Lung (tissue), 12 donors: Measurements from ENCODE around the gene CEP104. TPM values are rescaled to one million over a fixed set of nuclear protein-coding genes. Genes with fewer than 3 reads are reported as not detected.

Experiments
- ATAC-seq: fragments of 200-7000 bp; cut with Tn5 transposase; one replicate; pipeline ENCODE4 v1.9.1; 2020; ENCODE audit warnings: moderate number of reproducible peaks; ENCODE audit not compliant: insufficient read depth, low FRiP score
- DNase-seq, 3 donors: peaks; one replicate each; pipeline ENCODE4 v3.0.0-alpha.2; 2013 to 2017
- H3K27ac ChIP-seq, 2 donors: one replicate each; pipeline ENCODE4 v1.5.1; 2013; ENCODE audit warnings: mild to moderate bottlenecking in 2 of 2, moderate library complexity in 2 of 2, control low read depth in 1 of 2, inconsistent platforms in 1 of 2, low read depth in 1 of 2, low read length in 1 of 2
- H3K27me3 ChIP-seq, 3 donors: one replicate each; pipeline ENCODE4 v1.5.1; 2013; ENCODE audit warnings: low read length in 2 of 3; ENCODE audit not compliant: control insufficient read depth in 3 of 3, insufficient read depth in 3 of 3
- H3K36me3 ChIP-seq, 4 donors: one replicate each; pipeline ENCODE4 v1.5.1; 2013; ENCODE audit warnings: low read length in 4 of 4, mild to moderate bottlenecking in 1 of 4, moderate library complexity in 1 of 4; ENCODE audit not compliant: control insufficient read depth in 4 of 4, insufficient read depth in 4 of 4
- H3K4me1 ChIP-seq, 5 donors: one replicate each; pipeline ENCODE4 v1.5.1; 2013; ENCODE audit warnings: low read length in 5 of 5, mild to moderate bottlenecking in 2 of 5, moderate library complexity in 1 of 5; ENCODE audit not compliant: control insufficient read depth in 5 of 5, insufficient read depth in 5 of 5
- H3K4me3 ChIP-seq: one replicate; pipeline ENCODE4 v1.5.1; 2013; ENCODE audit warnings: mild to moderate bottlenecking, control low read depth, moderate library complexity
- H3K9ac ChIP-seq, 2 donors: one replicate each; pipeline ENCODE4 v1.5.1; 2013; ENCODE audit warnings: low read length in 2 of 2, control low read depth in 1 of 2; ENCODE audit not compliant: insufficient read depth in 1 of 2
- H3K9me3 ChIP-seq, 4 donors: one replicate each; pipeline ENCODE4 v1.5.1; 2013; ENCODE audit warnings: low read length in 3 of 4, mild to moderate bottlenecking in 1 of 4, moderate library complexity in 1 of 4; ENCODE audit not compliant: control insufficient read depth in 4 of 4, insufficient read depth in 3 of 4
- WGBS, 2 donors: extraction: QIAGEN DNeasy Blood & Tissue Kit; methylation state at CpG; one replicate each; pipeline ENCODE4 v1.1.7; 2013; 5-methylcytosine and 5-hydroxymethylcytosine counted together
- polyA plus RNA-seq, 2 donors: library from polyadenylated mRNA; stranded (reverse); fragments of 200-250 nt; gene quantifications; one replicate each; pipeline ENCODE4 v1.2.1, GENCODE V29; 2013
- total RNA-seq, 2 donors: library from RNA; depleted of rRNA in 1 of 2; stranded (reverse); fragments of >200 nt in 1 of 2; gene quantifications; one replicate each; pipeline ENCODE4 v1.2.1, GENCODE V29; 2014 to 2021
- TF ChIP-seq, protein P1 (sequence below): IDR thresholded peaks from 2 replicates; pipeline ENCODE4 v1.5.1; 2012; ENCODE audit warnings: mild to moderate bottlenecking; ENCODE audit errors: control extremely low read depth, extremely low read depth
- donor health status: control.
- donor health status: control.
- donor health status: Bipolar disorder and iron deficiency.
- donor health status: healthy.
- donor health status: DM: yes; HTN: yes; CAD: no.

Gene CEP104
- total and polyA plus RNA-seq, 4 donors, result 8.9 to 56.5 (median 25.5) TPM

DNA sequence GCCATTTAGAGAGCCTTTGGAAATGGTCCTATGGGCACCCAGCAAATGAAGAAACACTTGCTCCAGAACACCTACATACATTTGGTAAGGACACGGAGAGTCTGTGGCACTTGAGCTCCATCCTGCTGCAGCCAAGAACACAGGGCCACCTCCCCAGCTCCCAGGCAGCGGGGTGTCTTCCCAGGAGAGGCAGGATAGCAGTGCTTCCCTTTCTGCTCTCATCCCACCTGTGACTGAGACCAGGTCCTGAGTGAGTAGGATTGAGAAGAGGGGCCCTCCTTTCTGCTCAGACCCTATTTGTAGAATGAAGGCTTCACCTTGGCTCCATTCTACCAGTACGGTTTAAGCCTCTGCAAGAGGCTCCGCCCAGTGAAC is 38.9 kb upstream of the CEP104 start:
- 95 to 99% methylated on average over 4 of the region's 4 CpGs for WGBS, 2 donors
- no peak for DNase-seq
- no peak overlapping the region for H3K4me3 ChIP-seq

DNA sequence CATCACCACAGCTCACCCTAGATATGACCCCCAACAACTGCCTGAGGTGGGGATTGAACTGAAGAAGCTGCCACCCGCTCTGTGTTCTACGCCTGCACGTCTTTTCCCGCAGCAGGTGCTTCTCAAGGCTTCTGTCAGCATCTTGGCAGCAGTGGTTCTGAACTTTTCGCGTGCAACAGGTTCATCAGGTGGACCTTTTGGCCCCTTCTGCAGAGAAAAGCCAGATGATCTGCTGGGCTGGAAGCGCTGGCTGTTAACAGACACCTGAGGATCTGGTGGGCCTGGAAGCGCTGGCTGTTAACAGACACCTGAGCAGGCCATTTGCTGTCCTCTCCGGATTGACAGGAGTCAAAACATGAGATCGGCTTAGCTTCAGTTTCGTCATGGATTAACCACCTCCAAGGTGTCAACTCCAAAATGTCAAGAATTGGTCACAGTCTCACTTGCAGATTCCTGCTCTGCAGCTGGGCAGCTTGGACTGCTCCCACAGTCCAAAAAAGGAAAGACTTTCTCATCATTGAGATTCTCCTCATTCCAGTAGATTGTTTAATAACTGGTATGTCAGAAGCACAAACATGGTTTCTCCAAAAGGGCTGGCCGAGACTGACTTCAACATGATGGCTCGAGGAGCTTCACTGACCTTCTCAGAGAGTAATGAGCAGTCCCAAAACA is 38.4 kb upstream of the CEP104 start:
- no peaks in the 10 kb centered on the region for H3K27me3 ChIP-seq
- 92 to 94% methylated on average over 13 of the region's 13 CpGs for WGBS, 2 donors
- peaks cover 0 to 20% (median 17%) of the 10 kb centered on the region in 4 donors for H3K36me3 ChIP-seq
- H3K4me1 ChIP-seq, result peaks cover 0 to 9% (median 0%) of the 10 kb centered on the region in 5 donors
- TF ChIP-seq, protein P1, sequence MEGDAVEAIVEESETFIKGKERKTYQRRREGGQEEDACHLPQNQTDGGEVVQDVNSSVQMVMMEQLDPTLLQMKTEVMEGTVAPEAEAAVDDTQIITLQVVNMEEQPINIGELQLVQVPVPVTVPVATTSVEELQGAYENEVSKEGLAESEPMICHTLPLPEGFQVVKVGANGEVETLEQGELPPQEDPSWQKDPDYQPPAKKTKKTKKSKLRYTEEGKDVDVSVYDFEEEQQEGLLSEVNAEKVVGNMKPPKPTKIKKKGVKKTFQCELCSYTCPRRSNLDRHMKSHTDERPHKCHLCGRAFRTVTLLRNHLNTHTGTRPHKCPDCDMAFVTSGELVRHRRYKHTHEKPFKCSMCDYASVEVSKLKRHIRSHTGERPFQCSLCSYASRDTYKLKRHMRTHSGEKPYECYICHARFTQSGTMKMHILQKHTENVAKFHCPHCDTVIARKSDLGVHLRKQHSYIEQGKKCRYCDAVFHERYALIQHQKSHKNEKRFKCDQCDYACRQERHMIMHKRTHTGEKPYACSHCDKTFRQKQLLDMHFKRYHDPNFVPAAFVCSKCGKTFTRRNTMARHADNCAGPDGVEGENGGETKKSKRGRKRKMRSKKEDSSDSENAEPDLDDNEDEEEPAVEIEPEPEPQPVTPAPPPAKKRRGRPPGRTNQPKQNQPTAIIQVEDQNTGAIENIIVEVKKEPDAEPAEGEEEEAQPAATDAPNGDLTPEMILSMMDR, result no peak
- ATAC-seq (no peak), DNase-seq (no peak)
- H3K9me3 ChIP-seq, result peaks cover 0 to 4% (median 2%) of the 10 kb centered on the region in 4 donors
- H3K9ac ChIP-seq, result no peak overlapping the region
- H3K27ac ChIP-seq, result no peak overlapping the region
- H3K4me3 ChIP-seq, result no peak overlapping the region

More for the DNA sequence above, 38.9 kb upstream of the CEP104 start:
- H3K9ac ChIP-seq, result no peak overlapping the region
- no peak overlapping the region for H3K27ac ChIP-seq
- ATAC-seq, result no peak
- no peaks in the 10 kb centered on the region for H3K27me3 ChIP-seq
- peaks cover 0 to 4% (median 2%) of the 10 kb centered on the region in 4 donors for H3K9me3 ChIP-seq
- TF ChIP-seq, protein P1, result no peak
- peaks cover 0 to 15% (median 13%) of the 10 kb centered on the region in 4 donors for H3K36me3 ChIP-seq
- peaks cover 0 to 7% (median 0%) of the 10 kb centered on the region in 5 donors for H3K4me1 ChIP-seq

DNA sequence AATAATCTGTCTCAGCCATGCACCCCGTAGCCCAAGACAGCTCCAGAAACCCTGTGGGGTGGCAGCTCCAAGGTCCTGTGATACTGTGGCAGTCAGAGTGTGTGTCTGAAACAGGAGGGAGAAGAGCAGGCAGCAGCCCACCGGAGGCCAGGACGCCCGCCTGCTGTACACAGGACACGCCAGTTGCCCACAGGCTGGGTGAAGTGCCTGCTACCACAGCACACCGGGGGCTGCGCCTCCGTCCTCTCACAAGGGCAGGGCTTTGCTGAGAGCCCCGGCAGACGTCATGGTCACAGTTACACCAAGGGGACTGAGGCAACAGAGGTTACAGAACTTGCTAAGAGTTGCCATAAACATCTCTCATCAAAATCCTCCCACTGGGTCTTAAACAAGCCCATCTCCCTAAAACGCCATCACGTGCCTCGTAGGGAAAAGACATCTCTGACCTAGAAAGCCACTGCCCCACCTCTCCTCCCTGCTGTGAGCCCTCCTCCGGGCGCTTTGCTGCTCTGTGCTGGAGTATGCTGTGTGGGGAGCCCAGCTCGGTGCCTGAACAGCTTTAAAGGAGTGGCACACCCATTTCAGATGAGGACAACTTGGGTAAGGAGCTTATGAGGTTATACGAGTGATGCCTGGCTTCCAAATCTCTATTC is 37.7 kb upstream of the CEP104 start:
- Histone ChIP-seq H3K9me3 (peaks cover 0 to 4% (median 2%) of the 10 kb centered on the region in 4 donors), H3K9ac (no peak overlapping the region), H3K4me1 (peaks cover 0 to 10% (median 0%) of the 10 kb centered on the region in 5 donors), H3K27me3 (no peaks in the 10 kb centered on the region), H3K4me3 (no peak overlapping the region), H3K27ac (no peak overlapping the region), H3K36me3 (peaks cover 3 to 26% (median 23%) of the 10 kb centered on the region in 4 donors)
- TF ChIP-seq, protein P1, result no peak
- DNase-seq, result no peak
- no peak for ATAC-seq
- WGBS, 2 donors, result 95% methylated on average over 17 of the region's 17 CpGs
